ENCODE results near the gene BICRA.

The BICRA gene

DNA sequence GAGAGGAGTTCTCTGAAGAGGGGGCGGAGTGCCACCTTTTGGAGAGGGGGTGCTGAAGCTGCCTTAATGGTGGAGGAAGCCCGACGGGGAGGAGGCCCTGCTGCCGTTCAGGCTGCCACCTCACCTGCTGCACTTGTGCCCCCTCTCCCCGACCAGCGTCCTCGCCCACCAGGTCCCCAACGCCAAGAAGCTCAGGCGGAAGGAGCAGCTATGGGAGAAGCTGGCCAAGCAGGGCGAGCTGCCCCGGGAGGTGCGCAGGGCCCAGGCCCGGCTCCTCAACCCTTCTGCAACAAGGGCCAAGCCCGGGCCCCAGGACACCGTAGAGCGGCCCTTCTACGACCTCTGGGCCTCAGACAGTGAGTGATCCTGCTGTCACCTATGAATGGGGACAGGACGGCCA, 141.8 kb downstream of the BICRA start:
- no peak for DNase-seq (ENCODE audit: low spot score)

DNA sequence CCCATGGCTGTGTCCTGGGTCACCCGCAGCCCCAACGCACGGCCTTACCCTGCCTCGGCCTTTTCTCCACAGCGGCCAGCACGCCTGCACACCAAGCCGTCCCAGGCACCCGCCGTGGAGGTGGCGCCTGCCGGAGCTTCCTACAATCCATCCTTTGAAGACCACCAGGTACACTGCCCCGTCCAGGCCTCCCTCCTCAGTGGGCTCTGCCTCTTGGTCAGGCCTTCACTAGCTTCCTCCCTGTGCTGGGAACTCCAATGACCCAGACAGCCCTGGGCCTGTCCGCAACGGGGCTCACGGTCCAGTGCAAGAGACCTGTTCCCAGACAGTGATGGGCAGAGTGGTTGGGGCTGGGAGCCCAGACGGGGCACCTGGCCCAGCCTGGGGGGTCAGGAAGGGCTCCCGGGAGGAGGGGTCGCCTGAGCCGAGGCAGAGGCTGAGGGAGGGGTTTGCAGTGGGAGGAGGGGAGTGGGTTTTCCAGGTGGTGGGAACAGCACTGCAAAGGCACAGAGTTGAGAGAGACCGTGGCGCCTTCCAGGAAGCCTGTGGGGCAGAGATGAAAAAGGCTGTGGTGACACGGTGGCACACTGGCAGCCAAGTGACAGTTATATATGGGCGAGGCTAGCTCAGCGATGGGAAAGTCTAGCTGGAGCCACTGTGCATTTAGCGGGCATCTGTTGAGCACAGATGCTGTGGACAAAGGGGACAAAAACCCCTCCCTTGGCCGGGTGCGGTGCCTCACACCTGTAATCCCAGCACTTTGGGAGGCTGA, 143.7 kb downstream of the BICRA start:
- no peak for DNase-seq (ENCODE audit: low spot score)
